NCI-H1105 (cell line): ENCODE data around the gene TXNDC2.

Experiments used
- DNase-seq: peaks from one replicate; lab custom pipeline; 2025; lab: John Stamatoyannopoulos, UW

TXNDC2 gene

GRCh38 chr18:9931678-9932077, 45.9 kb downstream of the TXNDC2 start:
- no peak for DNase-seq

GRCh38 chr18:9933865-9934264, 48.1 kb downstream of the TXNDC2 start:
- DNase-seq: no peak

GRCh38 chr18:9934274-9934673, 48.5 kb downstream of the TXNDC2 start:
- DNase-seq: no peak
